Urothelium cell line (cell line): ENCODE data around the gene SLC9A9.

Experiments used
- DNase-seq: peaks from one replicate; pipeline ENCODE4 v3.0.0; 2011; ENCODE audit warnings: low spot score, mixed read lengths
- FAIRE-seq: peaks from 2 replicates; lab custom pipeline; 2011; peaks lifted over from hg19 to GRCh38; lab: Jason Lieb, UNC

The SLC9A9 gene

GRCh38 chr3:143652118-143652517, 196.2 kb downstream of the SLC9A9 start:
- FAIRE-seq (no peak), DNase-seq (no peak)

GRCh38 chr3:143650827-143651226, 197.4 kb downstream of the SLC9A9 start:
- no peak for FAIRE-seq

GRCh38 chr3:143650120-143650519, 198.1 kb downstream of the SLC9A9 start:
- DNase-seq, result no peak
- no peak for FAIRE-seq

More at GRCh38 chr3:143650827-143651226, 197.4 kb downstream of the SLC9A9 start:
- no peak for DNase-seq

- peak; percentile 4 for DNase-seq
- FAIRE-seq, result no peak
Measured at GRCh38 chr3:143648708-143649107, 199.6 kb downstream of the SLC9A9 start.

GRCh38 chr3:143648218-143648617, 200.1 kb downstream of the SLC9A9 start:
- FAIRE-seq (no peak), DNase-seq (peak; percentile 31)

- FAIRE-seq (no peak), DNase-seq (peak; percentile 48)
Measured at GRCh38 chr3:143644370-143645089, 203.7 kb downstream of the SLC9A9 start.

GRCh38 chr3:143643905-143644304, 204.4 kb downstream of the SLC9A9 start:
- DNase-seq (no peak), FAIRE-seq (no peak)

- no peak for FAIRE-seq
- DNase-seq, result no peak
Measured at GRCh38 chr3:143640774-143641173, 207.5 kb downstream of the SLC9A9 start.

GRCh38 chr3:143637133-143637532, 211.1 kb downstream of the SLC9A9 start:
- no peak for FAIRE-seq
- no peak for DNase-seq

GRCh38 chr3:143634991-143635390, 213.3 kb downstream of the SLC9A9 start:
- no peak for FAIRE-seq
- no peak for DNase-seq

- DNase-seq (no peak), FAIRE-seq (no peak)
Measured at GRCh38 chr3:143634427-143634826, 213.8 kb downstream of the SLC9A9 start.

GRCh38 chr3:143633816-143634215, 214.5 kb downstream of the SLC9A9 start:
- DNase-seq, result no peak
- FAIRE-seq, result no peak

GRCh38 chr3:143629726-143630125, 218.5 kb downstream of the SLC9A9 start:
- no peak for FAIRE-seq
- no peak for DNase-seq

GRCh38 chr3:143628971-143629370, 219.3 kb downstream of the SLC9A9 start:
- FAIRE-seq (no peak), DNase-seq (no peak)

GRCh38 chr3:143627336-143627735, 220.9 kb downstream of the SLC9A9 start:
- DNase-seq, result no peak
- no peak for FAIRE-seq

- DNase-seq, result no peak
- no peak for FAIRE-seq
Measured at GRCh38 chr3:143619231-143619630, 229.0 kb downstream of the SLC9A9 start.

GRCh38 chr3:143617050-143617449, 231.2 kb downstream of the SLC9A9 start:
- no peak for DNase-seq
- FAIRE-seq, result no peak

GRCh38 chr3:143613226-143613625, 235.0 kb downstream of the SLC9A9 start:
- DNase-seq (no peak), FAIRE-seq (no peak)

GRCh38 chr3:143612541-143612940, 235.7 kb downstream of the SLC9A9 start:
- FAIRE-seq (no peak), DNase-seq (no peak)

- FAIRE-seq (no peak), DNase-seq (no peak)
Measured at GRCh38 chr3:143608966-143609365, 239.3 kb downstream of the SLC9A9 start.

GRCh38 chr3:143605233-143605950, 242.9 kb downstream of the SLC9A9 start:
- FAIRE-seq, result no peak
- DNase-seq, result no peak
